ENCODE data around the gene COL26A1. TPM values are rescaled to one million over a fixed set of nuclear protein-coding genes. Genes with fewer than 3 reads are reported as not detected.

The COL26A1 gene
- total and polyA plus RNA-seq, 2 experiments from 2014 or later, result 11.6 to 19.1 TPM

- H2AFZ ChIP-seq, result no peak overlapping the region
- H3K36me3 ChIP-seq (replicated peaks; ENCODE audit: insufficient read depth, low read depth), result no peaks in the 10 kb centered on the region
- H4K20me1 ChIP-seq (ENCODE audit: insufficient read depth, poor library complexity, severe bottlenecking), result no peaks in the 10 kb centered on the region
- no peaks in the 10 kb centered on the region for H3K9me2 ChIP-seq (replicated peaks; ENCODE audit: insufficient read depth)
- WGBS (ENCODE audit: low lambda C conversion rate, missing lambda C conversion rate), result 84% methylated on average over 15 of the region's 16 CpGs
- H3K4me2 ChIP-seq, result no peak overlapping the region
- no peaks in the 10 kb centered on the region for H3K27me3 ChIP-seq
- H3K27ac ChIP-seq, result no peak overlapping the region
- TF ChIP-seq EZH2 (IDR thresholded peaks at IDR 0.05; ENCODE audit: borderline replicate concordance) (no peak), EZH2phosphoT487 (IDR thresholded peaks at IDR 0.05; ENCODE audit: low read depth, severe bottlenecking, unreplicated experiment) (no peak), CTCF (IDR thresholded peaks at IDR 0.05; ENCODE audit: poor library complexity) (no peak)
- H3K4me1 ChIP-seq (ENCODE audit: insufficient read depth), result peaks cover 19% of the 10 kb centered on the region
- H3K4me3 ChIP-seq, result no peak overlapping the region
- no peak for DNase-seq (ENCODE audit: low spot score)
- no peaks in the 10 kb centered on the region for H3K9me3 ChIP-seq (ENCODE audit: low read depth)
- no peaks in the 10 kb centered on the region for H3K79me2 ChIP-seq
These were observed 236.5 kb downstream of the COL26A1 start for GRCh38 chr7:101598986-101599771.

- no peak overlapping the region for H3K4me2 ChIP-seq
- H3K27me3 ChIP-seq, result no peaks in the 10 kb centered on the region
- no peaks in the 10 kb centered on the region for H3K9me3 ChIP-seq (ENCODE audit: low read depth)
- peaks cover 19% of the 10 kb centered on the region for H3K4me1 ChIP-seq (ENCODE audit: insufficient read depth)
- no peak overlapping the region for H3K27ac ChIP-seq
- H3K79me2 ChIP-seq, result no peaks in the 10 kb centered on the region
- no peaks in the 10 kb centered on the region for H4K20me1 ChIP-seq (ENCODE audit: insufficient read depth, poor library complexity, severe bottlenecking)
- TF ChIP-seq EZH2phosphoT487 (IDR thresholded peaks at IDR 0.05; ENCODE audit: low read depth, severe bottlenecking, unreplicated experiment) (no peak), EZH2 (IDR thresholded peaks at IDR 0.05; ENCODE audit: borderline replicate concordance) (no peak), CTCF (IDR thresholded peaks at IDR 0.05; ENCODE audit: poor library complexity) (no peak)
- H3K36me3 ChIP-seq (replicated peaks; ENCODE audit: insufficient read depth, low read depth), result no peaks in the 10 kb centered on the region
- no peak overlapping the region for H2AFZ ChIP-seq
- H3K4me3 ChIP-seq, result no peak overlapping the region
- WGBS (ENCODE audit: low lambda C conversion rate, missing lambda C conversion rate), result 90% methylated on average over 3 of the region's 3 CpGs
- no peak for DNase-seq (ENCODE audit: low spot score)
- H3K9me2 ChIP-seq (replicated peaks; ENCODE audit: insufficient read depth), result no peaks in the 10 kb centered on the region
These were observed 237.1 kb downstream of the COL26A1 start for GRCh38 chr7:101599787-101600186.

GRCh38 chr7:101602082-101602481, 239.4 kb downstream of the COL26A1 start:
- 71% methylated on average over 12 of the region's 12 CpGs for WGBS (ENCODE audit: low lambda C conversion rate, missing lambda C conversion rate)

More at GRCh38 chr7:101602082-101602481, 239.4 kb downstream of the COL26A1 start:
- Histone ChIP-seq H3K4me2 (no peak overlapping the region), H3K4me3 (no peak overlapping the region), H3K27ac (no peak overlapping the region), H3K9me2 (replicated peaks; ENCODE audit: insufficient read depth) (no peaks in the 10 kb centered on the region), H3K79me2 (no peaks in the 10 kb centered on the region), H3K4me1 (ENCODE audit: insufficient read depth) (peaks cover 19% of the 10 kb centered on the region), H3K36me3 (replicated peaks; ENCODE audit: insufficient read depth, low read depth) (no peaks in the 10 kb centered on the region), H4K20me1 (ENCODE audit: insufficient read depth, poor library complexity, severe bottlenecking) (no peaks in the 10 kb centered on the region), H2AFZ (no peak overlapping the region), H3K27me3 (no peaks in the 10 kb centered on the region), H3K9me3 (ENCODE audit: low read depth) (no peaks in the 10 kb centered on the region)
- TF ChIP-seq EZH2 (IDR thresholded peaks at IDR 0.05; ENCODE audit: borderline replicate concordance) (no peak), CTCF (IDR thresholded peaks at IDR 0.05; ENCODE audit: poor library complexity) (no peak), EZH2phosphoT487 (IDR thresholded peaks at IDR 0.05; ENCODE audit: low read depth, severe bottlenecking, unreplicated experiment) (no peak)
- no peak for DNase-seq (ENCODE audit: low spot score)
